ENCODE measurements around the gene AGTRAP. TPM values are rescaled to one million over a fixed set of nuclear protein-coding genes. Genes with fewer than 3 reads are reported as not detected.

Gene AGTRAP
- total and polyA plus RNA-seq, 9 of the 15 experiments (the other 6 are each of a cell fraction or from before 2014, with no cell fraction given) = 26.8 to 105 (median 57.5) TPM

GRCh38 chr1:11797525-11798216 lies 61.7 kb downstream of the AGTRAP start (continued):
- TF ChIP-seq ATF3 (IDR thresholded peaks at IDR 0.05) (no peak), ATF3 (CRISPR knock-in tag; conservative IDR thresholded peaks at IDR 0.05) (peak; percentile 61; the same call in 1 of the 2 replicates), ZNF3 (CRISPR knock-in tag; IDR thresholded peaks at IDR 0.05) (peak; percentile 84), MBD1 (CRISPR knock-in tag; IDR thresholded peaks at IDR 0.05) (no peak), HNRNPUL1 (IDR thresholded peaks at IDR 0.05; ENCODE audit: low read length) (no peak), NFIC (IDR thresholded peaks at IDR 0.05) (no peak), ZNF592 (IDR thresholded peaks at IDR 0.05) (no peak), ZBTB7A (IDR thresholded peaks at IDR 0.05; ENCODE audit: borderline replicate concordance, control insufficient read depth, low read depth, low read length) (0 out of 2 replicates have a peak, but pooled peaks have one; percentile 6), ZNF436 (CRISPR knock-in tag; IDR thresholded peaks at IDR 0.05) (no peak; the same call in 1 of the 2 replicates), NFATC3 (IDR thresholded peaks at IDR 0.05) (no peak), FOXJ3 (CRISPR knock-in tag; IDR thresholded peaks at IDR 0.05) (no peak), POLR2AphosphoS5 (IDR thresholded peaks at IDR 0.05; ENCODE audit: control insufficient read depth, insufficient read depth, low read depth, low read length) (peak; percentile 88), ZNF609 (CRISPR knock-in tag; IDR thresholded peaks at IDR 0.05; ENCODE audit: borderline replicate concordance) (no peak), SRSF9 (IDR thresholded peaks at IDR 0.05; ENCODE audit: borderline replicate concordance, low read depth, low read length) (no peak), MTA2 (IDR thresholded peaks at IDR 0.05; ENCODE audit: low read depth) (peak; percentile 92), GABPA (tag; conservative IDR thresholded peaks at IDR 0.05; ENCODE audit: low read depth) (no peak)
